Spleen (tissue), 7 donors: Measurements from ENCODE around the gene SPINT2.

Experiments used
- CTCF ChIP-seq, 11 experiments: fragments of 200-600 bp in 7 of 11; fragments of 450-650 bp in 4 of 11; sonication (generic) in 4 of 11; IDR thresholded peaks in 8 of 11; conservative IDR thresholded peaks in 3 of 11; 1 replicate in 7 of 11; 2 replicates in 4 of 11; pipeline versions ENCODE4 v1.4.0 to v1.8.0; 2016 to 2021; ENCODE audit warnings: antibody characterized with exemption in 11 of 11, inconsistent platforms in 4 of 11, mild to moderate bottlenecking in 1 of 11
- POLR2AphosphoS5 ChIP-seq, 3 donors: sonication (generic); formaldehyde crosslinking; IDR thresholded peaks; one replicate each; pipeline ENCODE4 v1.5.1; 2017; ENCODE audit warnings: antibody characterized with exemption in 3 of 3
- donor health status: DM: no; HTN: no; CAD: no; lungs with moderate emphysema.
- donor health status: DM: no; HTN: no; CAD: no.
- donor health status: DM: no; HTN: no; CAD: no.

- TF ChIP-seq CTCF (IDR thresholded peaks at IDR 0.05 in 8 of 11, conservative IDR thresholded peaks at IDR 0.05 in 3 of 11) (no peak), POLR2AphosphoS5 (IDR thresholded peaks at IDR 0.05) (no peak)
These were observed 14.4 kb downstream of the SPINT2 start for GRCh38 chr19:38278751-38279150.
